HepG2 (cell line): ENCODE data around the gene LEPROT.

Experiments used
- ARNTL ChIP-seq: sonication (generic); formaldehyde crosslinking; IDR thresholded peaks from 2 replicates; pipeline ENCODE4 v1.4.0; 2020; ENCODE audit warnings: mild to moderate bottlenecking, missing genetic modification reagents
- GMEB1 ChIP-seq: sonication (generic); formaldehyde crosslinking; IDR thresholded peaks from 2 replicates; pipeline ENCODE4 v1.5.1; 2020; ENCODE audit warnings: missing genetic modification reagents, mild to moderate bottlenecking, borderline replicate concordance
- JUNB ChIP-seq: sonication (generic); formaldehyde crosslinking; IDR thresholded peaks from 2 replicates; pipeline ENCODE4 v1.8.0; 2022; ENCODE audit warnings: missing genetic modification reagents, mild to moderate bottlenecking, borderline replicate concordance
- PCBP1 ChIP-seq: fragments of 200-400 bp; formaldehyde crosslinking; IDR thresholded peaks from 2 replicates; pipeline ENCODE4 v1.6.1; 2017; ENCODE audit warnings: mild to moderate bottlenecking, low read depth, low read length, borderline replicate concordance
- POLR2A ChIP-seq, 2 experiments: IDR thresholded peaks; 2 replicates each; pipeline ENCODE4 v1.6.1; 2011; ENCODE audit warnings: low read depth in 2 of 2, low read length in 2 of 2, mild to moderate bottlenecking in 1 of 2, moderate library complexity in 1 of 2; ENCODE audit not compliant: insufficient read depth in 1 of 2
- RFX5 ChIP-seq: IDR thresholded peaks from 2 replicates; pipeline ENCODE4 v1.6.1; 2011; ENCODE audit warnings: low read depth, low read length, improper control_type of control experiment
- SUZ12 ChIP-seq: fragments of 150-350 bp; IDR thresholded peaks from 2 replicates; pipeline ENCODE4 v1.6.1; 2014; ENCODE audit warnings: low read depth, low read length
- ZNF547 ChIP-seq: sonication (generic); formaldehyde crosslinking; IDR thresholded peaks from 2 replicates; pipeline ENCODE4 v1.5.1; 2020; ENCODE audit warnings: mild to moderate bottlenecking, missing genetic modification reagents
- ZNF7 ChIP-seq: IDR thresholded peaks from 2 replicates; pipeline ENCODE4 v1.6.1; 2016; ENCODE audit warnings: missing biosample characterization, missing genetic modification reagents

DNA sequence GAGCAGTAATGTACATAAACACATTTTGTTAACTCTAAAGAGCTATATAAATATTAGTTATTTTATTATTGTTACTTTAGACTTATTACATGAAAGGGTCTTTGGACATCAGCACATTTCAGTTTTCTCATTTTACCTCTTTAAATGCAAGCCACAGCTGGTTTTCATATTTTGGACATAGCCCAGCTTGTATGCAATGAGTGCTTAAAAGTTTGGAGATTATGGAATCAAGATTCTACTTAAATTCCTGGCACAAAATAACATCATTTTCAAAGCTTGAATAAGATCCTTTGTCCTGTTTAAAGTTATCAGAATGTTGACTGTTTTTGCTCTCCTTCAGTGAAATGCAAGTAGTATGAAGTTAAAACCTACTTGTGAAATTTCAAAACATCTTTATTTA, 15.5 kb upstream of the LEPROT start:
- TF ChIP-seq PCBP1: no peak
- no peak for TF ChIP-seq ZNF547
- no peak for TF ChIP-seq GMEB1 (CRISPR knock-in tag)
- no peak for TF ChIP-seq JUNB (CRISPR knock-in tag)
- TF ChIP-seq SUZ12: no peak
- no peak for TF ChIP-seq ZNF7 (CRISPR knock-in tag)
- no peak for TF ChIP-seq POLR2A (IDR thresholded peaks at IDR 0.05; ENCODE audit: insufficient read depth in 1 of 2, low read depth in 2 of 2, low read length in 2 of 2)
- no peak for TF ChIP-seq ARNTL (CRISPR knock-in tag)
- no peak for TF ChIP-seq RFX5
